Right kidney (tissue), 1 donor: ENCODE results near the gene HEPHL1.

Experiments used
- DNase-seq: peaks from one replicate; pipeline ENCODE4 v3.0.0-alpha.2; 2016

HEPHL1 gene

DNA sequence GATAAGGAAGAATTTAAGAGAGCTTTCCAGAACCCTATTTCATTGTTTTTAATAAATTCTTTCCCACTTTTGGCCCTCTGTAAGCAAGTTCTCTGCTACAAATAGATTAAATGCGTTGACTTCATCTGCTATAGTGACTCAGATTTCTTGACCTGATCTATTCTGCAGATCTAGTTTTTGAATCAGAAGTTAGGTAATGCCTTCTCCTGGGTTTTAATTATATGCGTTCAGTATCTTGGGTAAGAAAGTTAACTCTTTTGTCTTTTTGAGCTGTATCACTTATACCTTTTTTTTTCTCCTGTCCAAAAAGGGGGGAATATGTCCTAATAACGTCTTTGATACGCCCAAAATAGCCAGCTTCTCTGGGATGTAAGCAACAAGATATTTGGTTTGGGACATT is 2.4 kb upstream of the HEPHL1 start:
- no peak for DNase-seq

DNA sequence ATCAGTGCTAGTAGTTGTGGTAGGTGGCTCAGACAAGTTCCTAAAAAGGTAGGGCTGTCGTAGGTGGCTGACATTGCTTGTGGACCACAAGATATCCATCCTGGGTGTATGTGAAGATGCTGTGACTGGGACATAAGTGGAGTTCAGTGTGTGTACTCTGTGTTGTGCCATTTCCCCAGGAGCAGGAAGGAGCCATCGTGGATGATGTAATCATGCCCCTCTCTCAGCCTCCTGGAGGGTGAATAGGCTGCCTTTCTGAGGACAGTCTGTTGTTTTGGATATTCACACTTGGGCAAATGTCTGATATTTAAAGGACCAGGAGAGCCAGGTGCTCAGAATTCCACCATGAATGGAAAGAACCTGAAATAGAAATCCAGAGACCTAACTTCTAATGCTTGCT is 2.7 kb downstream of the HEPHL1 start:
- no peak for DNase-seq

DNA sequence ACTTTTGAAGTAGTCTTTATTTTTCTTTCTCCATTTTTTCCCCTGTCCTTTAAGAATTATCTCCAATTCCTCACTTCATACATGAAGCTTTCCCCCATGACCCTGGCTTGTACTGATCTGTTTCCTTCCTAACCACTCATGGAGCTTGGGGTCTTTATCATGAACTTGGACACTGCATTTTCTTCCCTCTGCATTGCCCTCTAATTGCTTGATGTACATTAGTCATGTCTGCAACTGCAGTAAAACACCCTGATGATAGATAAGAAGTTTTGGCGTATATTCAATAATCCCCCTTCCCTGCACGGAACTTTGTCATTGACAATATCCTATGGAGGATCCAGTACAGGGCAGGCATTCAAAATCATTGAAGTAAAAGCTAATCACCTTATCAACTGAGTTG is 3.4 kb downstream of the HEPHL1 start:
- no peak for DNase-seq

DNA sequence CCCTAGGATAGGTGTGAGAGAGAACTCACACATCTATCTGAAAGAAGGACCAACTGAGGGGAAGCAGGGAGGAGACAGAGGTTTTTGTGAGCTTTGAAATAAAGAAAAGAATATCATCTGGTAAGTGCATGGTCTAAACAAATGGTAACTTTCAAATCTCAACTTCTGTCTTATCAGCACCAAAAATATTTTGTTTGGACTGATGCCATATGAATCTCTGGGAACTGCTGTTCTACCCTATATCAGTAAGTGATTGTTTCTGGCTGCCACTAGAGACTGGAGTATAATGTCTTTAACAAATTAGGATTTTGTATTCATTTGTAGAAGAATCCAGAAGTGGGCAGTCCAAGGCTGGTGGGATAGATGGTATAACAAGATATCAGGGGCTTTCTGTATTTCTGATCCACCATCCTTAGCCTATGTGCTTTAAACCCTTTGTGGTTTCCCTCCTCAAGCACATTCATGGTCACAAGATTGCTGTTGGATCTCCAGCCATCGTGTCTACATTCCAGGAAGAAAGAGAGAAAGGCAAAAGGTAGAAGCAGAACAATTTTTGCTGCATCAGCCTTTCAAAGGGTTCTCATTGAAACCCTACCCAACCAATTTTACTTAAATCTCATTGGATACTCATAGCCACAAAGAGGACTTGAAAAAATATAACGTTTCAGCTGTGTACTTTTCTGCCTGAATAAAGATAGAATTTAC is 4.7 kb downstream of the HEPHL1 start:
- DNase-seq, result no peak

DNA sequence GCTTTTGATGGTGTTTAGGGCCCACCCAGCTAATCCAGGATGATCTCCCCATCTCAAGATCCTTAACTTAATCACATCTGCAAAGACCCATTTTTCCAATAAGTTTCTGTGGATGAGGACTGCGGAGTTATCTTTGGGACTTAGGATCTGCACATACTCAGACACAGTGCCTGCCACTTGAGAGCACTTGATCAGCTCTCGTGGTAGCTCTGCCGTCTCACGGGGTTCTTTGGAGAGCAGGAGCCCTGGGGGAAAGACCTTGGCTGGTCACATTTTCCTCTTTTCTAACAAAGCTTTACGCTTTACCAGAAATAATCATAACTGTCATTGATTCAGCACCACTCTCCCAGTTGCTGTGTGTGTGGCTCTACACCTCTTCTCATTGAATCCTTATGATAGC is 6.1 kb downstream of the HEPHL1 start:
- DNase-seq, result no peak

DNA sequence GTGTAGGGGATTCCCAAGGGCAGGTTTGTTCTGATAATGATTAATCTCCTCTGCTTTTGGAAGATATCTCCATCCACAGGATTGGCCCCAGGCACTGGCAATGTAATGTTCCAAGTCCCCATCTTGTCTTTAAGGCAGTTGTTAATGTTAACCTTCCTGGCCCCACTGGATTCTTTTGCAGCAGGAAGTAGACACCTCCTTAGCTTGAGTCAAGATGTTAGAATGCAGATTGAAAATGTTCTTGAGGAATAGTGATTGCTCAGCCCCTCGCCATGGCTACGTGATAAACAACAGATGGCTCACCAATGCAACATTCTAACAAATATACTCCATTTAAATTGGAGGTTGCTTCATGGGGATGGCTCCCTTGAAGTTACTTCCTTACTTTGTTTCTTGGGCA is 7.3 kb downstream of the HEPHL1 start:
- no peak for DNase-seq

DNA sequence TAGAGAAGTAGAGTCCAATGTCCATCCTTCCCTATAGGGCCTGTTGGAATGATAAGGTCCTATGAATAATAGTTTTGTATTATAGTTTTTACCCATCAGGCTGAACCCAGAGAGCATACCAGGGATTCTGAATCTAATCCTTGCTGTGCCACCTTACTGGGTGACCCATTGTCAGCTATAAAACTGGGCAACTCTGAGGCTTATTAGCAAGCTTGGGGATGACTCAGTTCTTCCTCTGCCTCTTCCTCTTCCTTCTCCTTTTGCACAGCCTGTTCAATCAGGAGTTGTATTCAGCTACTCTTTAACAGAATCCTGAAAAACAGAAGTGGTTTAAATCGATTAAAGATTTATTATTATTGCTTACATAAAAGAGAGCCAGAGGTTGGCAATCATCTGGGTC is 8.9 kb downstream of the HEPHL1 start:
- no peak for DNase-seq

DNA sequence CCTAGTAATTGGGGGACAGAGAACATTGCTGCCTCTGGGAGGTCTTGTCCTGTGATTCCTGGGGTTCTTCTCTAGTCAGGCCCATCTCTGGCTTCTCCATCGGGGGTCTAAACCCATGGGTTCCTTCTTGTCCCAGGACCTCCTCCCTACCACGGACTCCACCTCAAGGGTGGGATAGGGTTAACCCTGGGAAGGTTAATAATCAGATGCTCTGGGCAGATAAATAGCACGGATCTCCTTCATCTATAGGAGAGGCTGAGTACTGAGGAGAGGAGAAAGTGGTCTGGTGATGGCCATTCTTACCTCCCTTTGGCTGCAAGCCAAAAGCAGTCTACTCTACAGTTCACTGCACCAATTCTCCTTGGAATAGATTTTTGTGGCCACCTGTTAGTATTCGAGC is 10.5 kb downstream of the HEPHL1 start:
- no peak for DNase-seq

DNA sequence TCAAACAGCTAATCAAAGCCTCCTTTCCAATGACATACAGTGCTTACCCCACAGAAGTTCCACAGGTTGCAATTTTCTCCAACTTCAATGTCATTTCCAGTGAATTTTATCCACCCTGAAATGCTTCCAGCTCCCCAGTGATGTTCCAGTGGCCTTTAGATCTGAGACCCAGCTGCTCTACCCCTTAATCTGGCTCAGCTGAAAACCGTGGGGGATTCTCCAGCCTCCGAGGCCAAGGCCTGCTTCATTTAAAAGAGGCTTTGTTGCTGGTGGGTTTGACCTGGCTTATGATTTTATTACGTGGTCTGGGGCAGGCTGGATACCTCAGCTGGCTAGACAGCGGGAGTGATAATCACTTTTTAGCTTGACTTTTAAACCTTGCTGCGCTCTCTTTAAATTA is 10.9 kb downstream of the HEPHL1 start:
- no peak for DNase-seq

DNA sequence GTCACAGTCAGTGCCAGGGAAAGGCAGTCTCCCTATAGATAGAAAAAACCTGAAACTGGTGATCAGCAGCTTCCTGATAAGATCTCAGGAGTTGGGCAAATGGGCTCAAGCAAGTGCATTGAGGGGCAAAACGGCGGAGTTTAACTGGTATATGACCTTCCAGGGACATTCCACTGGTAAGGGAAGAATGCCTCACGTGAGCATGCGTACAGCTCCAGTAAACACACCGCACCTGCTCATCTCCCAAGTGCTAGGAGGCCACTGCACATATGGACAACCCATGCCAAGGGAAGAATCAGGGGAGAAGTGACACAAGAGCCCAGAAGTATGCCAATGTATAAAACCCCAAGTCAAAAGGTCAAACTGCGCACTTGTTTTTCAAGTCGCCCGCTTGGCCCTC is 11.6 kb downstream of the HEPHL1 start:
- DNase-seq, result no peak

DNA sequence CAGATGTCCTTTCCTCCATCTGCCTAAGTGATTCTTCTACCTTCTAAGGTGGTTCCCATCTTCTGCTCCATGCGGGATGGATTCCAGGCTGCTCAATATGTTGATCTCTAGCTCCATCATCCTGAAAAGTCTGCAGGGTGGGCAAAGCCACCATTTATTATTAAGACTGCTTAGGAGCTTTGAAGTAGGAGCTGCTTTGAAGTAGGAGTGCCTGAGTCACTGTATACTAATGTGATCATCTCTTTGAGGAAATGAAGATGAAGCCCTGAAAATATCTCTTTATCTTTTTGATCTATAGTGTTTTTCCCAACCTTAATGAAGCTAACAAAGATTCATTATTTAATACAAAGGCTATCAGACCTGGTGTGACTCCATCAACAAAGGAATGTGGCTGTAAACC is 13.1 kb downstream of the HEPHL1 start:
- DNase-seq, result no peak

DNA sequence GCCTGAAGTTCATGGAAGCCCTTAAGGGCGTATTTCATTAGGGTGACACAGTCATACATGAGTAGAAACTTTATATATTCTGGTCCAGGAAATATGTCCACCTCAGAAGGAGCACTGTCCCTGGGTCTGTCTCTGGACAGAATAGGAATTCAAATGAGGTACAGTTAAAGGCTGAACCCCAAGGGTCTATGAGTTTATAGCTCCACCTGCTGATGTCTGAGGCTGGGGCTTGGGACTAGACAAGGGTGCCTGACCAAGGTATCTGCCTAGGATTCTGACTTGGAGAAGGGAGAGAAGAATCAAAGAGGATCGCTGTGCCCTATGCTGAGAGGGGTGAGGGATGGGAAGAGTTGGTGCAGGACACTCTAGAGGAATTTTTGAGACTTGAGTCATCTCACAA is 14.9 kb downstream of the HEPHL1 start:
- DNase-seq, result no peak

DNA sequence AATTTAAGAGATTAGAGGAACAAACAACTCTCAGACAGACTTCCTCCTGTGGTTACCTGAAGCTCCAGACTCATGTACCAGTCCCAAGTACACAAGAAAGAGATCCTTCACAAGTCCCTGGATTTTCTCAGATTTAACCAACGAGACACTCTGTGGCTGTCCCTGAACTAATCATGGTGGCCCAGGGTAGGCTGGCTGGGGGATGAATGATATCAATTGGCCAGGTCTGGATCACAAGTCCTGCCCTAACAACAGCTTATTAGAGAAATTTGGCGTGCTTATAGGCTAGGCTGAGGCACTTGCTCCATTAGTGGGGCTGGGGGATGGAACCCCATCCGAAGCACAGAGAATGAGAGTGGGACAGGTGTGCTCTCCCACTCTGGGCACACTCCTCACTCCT is 22.1 kb downstream of the HEPHL1 start:
- no peak for DNase-seq

DNA sequence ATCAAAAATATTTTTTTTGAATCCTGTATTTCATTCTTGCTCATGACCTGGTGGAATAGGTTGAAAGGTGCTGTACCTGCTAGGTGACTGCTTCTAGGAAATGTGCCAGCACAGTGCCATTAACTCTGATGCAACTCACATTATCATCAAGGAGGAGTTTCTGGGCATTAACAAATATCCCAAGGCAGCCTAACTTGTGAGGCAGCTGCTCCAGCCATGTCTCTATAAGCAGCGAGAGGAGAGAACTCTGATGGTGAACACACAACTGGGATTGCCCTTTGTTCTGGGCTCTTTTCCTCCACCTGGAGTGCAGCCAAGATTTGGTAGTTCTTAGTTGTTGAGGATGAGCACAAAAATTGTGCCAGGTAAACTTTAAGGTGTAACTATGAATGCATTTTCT is 25.6 kb downstream of the HEPHL1 start:
- DNase-seq, result no peak

DNA sequence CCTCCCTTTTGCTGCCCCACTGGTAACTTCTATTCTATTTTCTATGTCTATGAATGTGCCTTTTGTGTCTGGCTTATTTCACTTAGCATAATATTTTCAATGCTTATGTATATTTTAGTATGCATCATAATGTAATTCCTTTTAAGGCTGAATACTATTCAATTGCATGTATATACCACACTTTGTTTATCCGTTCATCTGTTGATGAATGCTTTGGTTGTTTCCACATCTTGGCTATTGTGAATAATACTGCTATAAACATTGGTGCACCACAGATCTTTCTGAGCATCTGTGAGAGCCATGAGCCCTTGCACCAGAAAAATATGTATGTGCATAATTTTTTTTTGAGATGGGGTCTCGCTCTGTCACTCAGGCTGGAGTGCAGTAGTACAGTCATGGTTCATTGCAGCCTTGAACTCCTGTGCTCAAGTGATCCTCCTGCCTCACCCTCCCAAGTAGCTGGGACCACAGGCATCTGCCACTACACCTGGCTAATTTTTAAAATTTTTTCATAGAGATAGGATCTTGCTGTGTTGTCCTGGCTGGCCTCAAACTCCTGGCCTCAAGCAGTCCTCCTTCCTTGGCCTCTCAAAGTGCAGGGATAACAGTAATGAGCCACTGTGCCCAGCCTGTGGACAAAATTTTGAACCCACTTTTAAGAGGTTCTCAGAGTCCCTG is 27.0 kb downstream of the HEPHL1 start:
- no peak for DNase-seq

DNA sequence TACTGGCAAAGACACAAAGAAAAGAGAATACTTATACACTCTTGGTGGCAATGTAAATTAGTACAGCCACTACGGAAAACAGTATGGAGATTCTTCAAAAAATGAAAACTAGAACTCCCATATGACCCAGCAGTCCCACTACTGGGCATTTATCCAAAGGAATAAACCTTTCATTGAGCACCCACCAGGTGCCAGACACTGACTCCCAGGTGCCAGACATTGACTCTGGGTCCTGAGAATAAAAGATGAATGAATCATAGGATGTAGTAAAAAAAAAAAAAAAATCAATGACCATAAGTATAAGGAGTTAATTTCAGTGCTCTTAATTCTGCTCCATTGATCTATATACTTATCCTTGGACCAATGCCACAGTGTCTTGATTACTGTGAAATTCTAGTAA is 28.2 kb downstream of the HEPHL1 start:
- no peak for DNase-seq

DNA sequence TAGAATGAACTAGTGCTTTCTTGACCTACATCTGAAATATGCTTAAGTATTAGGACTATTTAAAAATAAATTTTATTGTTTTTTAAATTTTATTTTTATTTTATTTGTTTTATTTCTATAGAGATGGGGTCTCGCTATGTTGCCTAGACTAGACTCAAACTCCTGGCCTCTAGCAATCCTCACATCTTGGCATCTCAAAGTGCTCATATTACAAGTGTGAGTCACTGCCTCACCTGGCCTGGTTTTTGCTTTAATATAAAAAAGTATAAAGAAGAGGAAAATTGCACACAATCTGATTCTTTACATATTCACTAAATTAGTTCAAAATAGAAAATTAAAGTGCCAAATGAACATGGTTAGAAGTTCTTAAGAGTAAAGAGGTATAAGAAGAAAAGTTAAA is 37.5 kb downstream of the HEPHL1 start:
- no peak for DNase-seq

DNA sequence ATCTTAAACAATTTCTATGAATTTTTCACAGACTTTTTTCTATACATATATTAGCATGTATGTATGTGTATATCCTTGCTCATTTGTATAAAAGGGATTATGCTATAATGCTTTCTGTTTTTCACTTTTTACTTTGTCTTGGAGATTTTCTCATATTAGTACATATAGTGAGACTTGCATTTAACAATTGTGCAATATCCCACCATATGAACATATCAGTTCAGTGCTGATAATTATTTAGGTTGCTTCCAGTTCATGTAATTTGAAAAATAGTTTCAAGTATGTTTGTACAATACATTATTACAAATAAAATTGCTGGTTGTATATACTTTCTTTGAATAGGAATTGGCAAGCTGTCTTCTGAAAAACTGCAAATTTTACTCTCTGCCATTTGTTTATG is 37.9 kb downstream of the HEPHL1 start:
- DNase-seq, result no peak

DNA sequence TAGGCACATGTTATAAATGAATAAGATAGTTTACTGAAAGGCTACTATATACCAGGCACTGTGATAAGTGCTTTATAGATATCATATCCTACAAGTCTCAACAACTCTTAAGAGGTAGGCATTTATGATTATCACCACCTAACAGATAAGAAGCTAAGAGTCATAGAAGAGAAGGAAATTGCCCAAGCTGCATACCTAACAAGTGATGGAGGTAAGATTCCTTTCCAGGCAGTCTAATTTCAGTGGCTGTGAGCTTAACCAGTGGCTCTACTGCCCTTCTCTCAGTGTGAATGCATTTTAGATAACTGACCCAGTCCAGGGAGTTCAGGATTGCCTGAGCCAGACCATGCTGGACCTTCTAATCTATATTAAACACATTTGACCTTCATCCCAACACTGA is 39.2 kb downstream of the HEPHL1 start:
- DNase-seq, result no peak

DNA sequence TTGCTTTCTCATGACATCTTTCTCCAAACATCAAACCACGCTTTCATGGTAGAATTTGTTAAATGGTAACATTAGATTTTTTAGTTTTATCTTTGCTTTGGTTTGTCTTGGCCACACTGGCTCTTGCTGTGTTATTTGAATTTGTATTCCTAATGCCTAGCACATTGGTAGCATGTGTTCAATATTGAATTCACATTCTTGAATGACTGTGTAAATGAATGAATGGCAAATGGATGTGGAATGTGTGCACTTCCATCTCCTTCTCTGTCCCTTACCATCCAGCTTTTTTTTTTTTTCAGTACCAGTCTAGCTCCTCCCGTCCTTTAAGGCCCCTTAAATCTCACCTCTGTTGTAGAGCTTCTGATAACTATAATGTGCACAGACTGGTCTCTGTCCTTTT is 41.2 kb downstream of the HEPHL1 start:
- DNase-seq, result no peak

DNA sequence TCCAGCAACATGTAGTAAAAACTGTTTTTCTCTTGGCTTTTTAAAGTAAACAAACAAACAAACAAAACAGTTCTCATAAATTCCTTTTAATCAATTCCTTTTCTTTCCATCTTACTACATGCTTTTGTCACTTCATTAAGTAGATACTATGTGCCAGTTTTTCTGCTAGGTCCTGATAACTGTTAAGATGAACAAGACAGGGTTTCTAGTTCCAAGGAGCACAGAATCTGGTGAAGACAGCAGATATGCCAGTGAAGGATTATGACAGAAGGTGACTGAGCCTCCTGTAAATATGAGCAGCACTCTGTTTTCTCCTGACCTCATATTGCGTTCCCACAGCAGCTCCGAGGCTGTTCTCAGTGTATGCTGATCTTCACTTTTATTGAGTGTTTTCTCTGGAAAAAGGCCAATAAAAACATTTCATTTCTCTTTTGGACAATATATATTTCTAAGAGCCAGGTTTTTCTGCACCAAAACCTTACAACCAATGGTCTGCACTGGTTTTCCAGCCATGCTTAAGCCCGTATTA is 45.8 kb downstream of the HEPHL1 start:
- no peak for DNase-seq

DNA sequence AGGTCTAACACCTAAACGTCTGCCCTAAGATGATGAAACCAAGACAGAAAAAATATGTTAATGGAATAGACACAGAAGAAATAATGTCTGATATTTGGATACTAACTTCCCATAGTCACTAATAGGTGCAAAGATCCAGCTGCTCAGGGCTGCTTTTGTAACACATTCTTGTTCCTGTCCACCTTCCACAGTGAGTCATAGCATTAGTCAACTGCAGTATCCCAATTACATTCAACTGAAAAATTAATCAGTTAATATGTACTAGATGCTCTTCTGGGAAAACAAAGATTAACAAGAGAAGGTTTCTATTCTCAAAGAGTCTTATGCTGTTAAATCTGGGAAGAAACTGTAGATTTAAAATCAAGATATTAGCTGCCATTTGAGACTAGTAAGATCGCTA is 47.6 kb downstream of the HEPHL1 start:
- DNase-seq, result no peak

DNA sequence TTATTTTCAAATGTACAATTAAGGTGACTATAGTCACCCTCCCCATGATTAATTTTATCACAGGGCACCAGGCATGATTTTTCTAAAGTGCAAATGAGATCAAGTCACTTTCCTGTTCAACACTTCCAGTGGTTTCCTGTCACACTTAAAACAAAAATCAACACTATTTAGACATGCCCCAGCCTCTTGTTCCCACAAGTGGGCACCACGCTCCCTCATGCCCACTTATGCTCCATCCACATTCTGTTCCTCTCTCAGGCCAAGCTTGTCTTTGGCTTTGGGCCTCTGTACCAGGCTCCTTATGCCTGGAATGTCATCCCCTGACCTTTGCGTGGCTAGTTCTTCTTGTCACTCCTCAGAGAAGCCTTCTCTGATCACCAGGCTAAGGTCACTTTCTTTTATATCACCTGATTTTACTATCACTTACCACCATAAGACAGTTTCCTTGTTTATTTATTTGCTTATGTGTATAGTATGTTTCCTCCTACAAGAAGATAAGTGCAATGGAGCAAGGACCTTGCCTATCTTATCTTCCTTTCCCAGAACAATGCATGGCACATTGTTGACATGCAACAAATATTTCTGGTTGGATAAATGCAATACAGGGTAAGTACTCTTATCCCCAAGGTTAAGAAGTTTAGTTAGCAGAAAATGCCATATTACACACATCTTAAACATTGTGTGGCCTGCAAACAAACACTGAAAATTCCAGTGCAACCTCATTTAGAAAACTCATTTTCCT is 56.6 kb downstream of the HEPHL1 start:
- no peak for DNase-seq

DNA sequence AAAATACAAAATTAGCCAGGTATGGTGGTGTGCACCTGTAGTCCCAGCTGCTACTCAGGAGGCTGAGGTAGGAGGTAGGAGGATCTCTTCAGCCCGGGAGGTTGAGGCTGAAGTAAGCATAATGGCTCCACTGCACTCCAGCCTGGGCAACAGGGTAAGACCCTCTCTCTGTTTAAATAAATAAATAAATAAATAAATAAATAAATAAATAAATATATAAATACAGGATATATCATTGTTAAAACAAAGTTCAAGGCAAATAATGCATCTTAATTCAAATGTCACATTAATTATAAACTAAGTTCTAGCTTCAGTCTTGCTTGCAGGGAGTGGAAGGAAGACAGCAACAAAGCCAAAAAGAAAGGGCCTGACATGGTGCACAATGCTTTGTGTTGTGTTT is 63.0 kb downstream of the HEPHL1 start:
- no peak for DNase-seq
